ENCODE data around the gene DNM1. TPM values are rescaled to one million over a fixed set of nuclear protein-coding genes. Genes with fewer than 3 reads are reported as not detected.
A peak's percentile ranks its signal among the peaks of the same experiment; 100 is the strongest.

DNM1 gene
- total and polyA plus RNA-seq, 10 of the 15 experiments (the other 5 are each of a cell fraction or from before 2014, with no cell fraction given), result 0.06 to 0.67 (median 0.19) TPM; not detected in 3

GRCh38 chr9:128292009-128292408, 88.8 kb downstream of the DNM1 start:
- no TSS peak for BruUV-seq (replicated peaks)
- no peak overlapping the region for H3K4me2 ChIP-seq (ENCODE audit: control insufficient read depth, insufficient read depth)
- no peaks in the 10 kb centered on the region for H4K20me1 ChIP-seq (ENCODE audit: control insufficient read depth, insufficient read depth)
- in situ Hi-C loops (cut with MboI) (no loop called here), intact Hi-C loops (cut with micrococcal nuclease; ENCODE audit: unreplicated experiment) (no loop called here)
- DNase-seq (ENCODE audit: low read depth, low spot score), result no peak
- no peaks in the 10 kb centered on the region for H3K9me3 ChIP-seq (replicated peaks; ENCODE audit: control insufficient read depth, insufficient read depth, low read length)
- ATAC-seq, result peak; percentile 55
- FAIRE-seq, result no peak
- no peaks in the 10 kb centered on the region for H3K27me3 ChIP-seq (replicated peaks in 1 of 2; ENCODE audit: control insufficient read depth in 2 of 2, insufficient read depth in 2 of 2, low read length in 1 of 2)
- RAD21 ChIA-PET (ENCODE audit: unreplicated experiment), result interaction anchor here (0.6 to 1.1 kb wide), 2 partner anchors 77 to 129 kb away, joined by 4 to 5 read pairs; partner anchors contain the start of gene CERCAM
- no peaks in the 10 kb centered on the region for H3K4me1 ChIP-seq (ENCODE audit: control insufficient read depth, insufficient read depth, low read length)
- no peak overlapping the region for H3K9ac ChIP-seq (ENCODE audit: control insufficient read depth, insufficient read depth, low read length)
- 54% methylated on average over 3 of the region's 3 CpGs for WGBS (ENCODE audit: insufficient coverage, insufficient replicate concordance, low lambda C conversion rate, missing lambda C conversion rate)
- H3K27ac ChIP-seq (ENCODE audit: control insufficient read depth, insufficient read depth), result no peak overlapping the region
- SMC1A ChIA-PET (ENCODE audit: uncharacterized antibody, unreplicated experiment), result interaction anchor here (0.7 to 4.2 kb wide), 4 partner anchors 16 to 49 kb away, joined by 3 to 23 read pairs (median 4); partner anchors contain the start of genes GOLGA2 and SWI5
- no peaks in the 10 kb centered on the region for H3K36me3 ChIP-seq (ENCODE audit: control insufficient read depth in 2 of 2, insufficient read depth in 2 of 2, low read length in 1 of 2)
- H3K4me3 ChIP-seq, result no peak overlapping the region
- H3K79me2 ChIP-seq (ENCODE audit: control insufficient read depth, insufficient read depth, low read length), result no peaks in the 10 kb centered on the region
- no peak overlapping the region for H2AFZ ChIP-seq (ENCODE audit: control insufficient read depth, low read depth, low read length)
- POLR2A ChIA-PET, result interaction anchor here (0.6 kb wide), 1 partner anchor 246 kb away, joined by 6 read pairs; no protein-coding TSS in a partner anchor
- CTCF ChIA-PET, result interaction anchor here (0.7 to 1.8 kb wide), 6 partner anchors 10 to 70 kb away, joined by 3 to 8 read pairs (median 4); no protein-coding TSS in a partner anchor
- 0 out of 2 replicates have a peak, but pooled peaks have one; percentile 22 for TF ChIP-seq IKZF1 (conservative IDR thresholded peaks at IDR 0.05)
- TF ChIP-seq MEF2B (IDR thresholded peaks at IDR 0.05; ENCODE audit: partially characterized antibody, poor library complexity, severe bottlenecking), result peak; percentile 70
- peak; percentile 18; the same call in 1 of the 2 replicates for TF ChIP-seq RUNX3 (IDR thresholded peaks at IDR 0.05; ENCODE audit: low read length)
- peak; percentile 56; the same call in 1 of the 2 replicates for TF ChIP-seq ATF7 (IDR thresholded peaks at IDR 0.05; ENCODE audit: low read depth)
- peak; percentile 69; the same call in 1 of the 2 replicates for TF ChIP-seq MLLT1 (IDR thresholded peaks at IDR 0.05)
- no peak for TF ChIP-seq EED (IDR thresholded peaks at IDR 0.05; ENCODE audit: low read depth)
- TF ChIP-seq DPF2 (IDR thresholded peaks at IDR 0.05), result 0 out of 2 replicates have a peak, but pooled peaks have one; percentile 32
- TF ChIP-seq SPI1 (IDR thresholded peaks at IDR 0.05; ENCODE audit: borderline replicate concordance, insufficient read depth, low read depth, low read length), result peak; percentile 47; the same call in 1 of the 2 replicates
- TF ChIP-seq ZBTB11 (CRISPR knock-in tag; IDR thresholded peaks at IDR 0.05), result no peak
- TF ChIP-seq BCL11A (IDR thresholded peaks at IDR 0.05; ENCODE audit: low read depth, low read length), result peak; percentile 66; the same call in 1 of the 2 replicates
- TF ChIP-seq NBN (IDR thresholded peaks at IDR 0.05), result 0 out of 2 replicates have a peak, but pooled peaks have one; percentile 32
- TF ChIP-seq BHLHE40 (IDR thresholded peaks at IDR 0.05; ENCODE audit: borderline replicate concordance in 1 of 2, low read depth in 2 of 2, low read length in 1 of 2), result 0 out of 4 replicates have a peak, but pooled peaks of 1 of the 2 experiments have one; percentile 25
- TF ChIP-seq MTA2 (IDR thresholded peaks at IDR 0.05; ENCODE audit: low read depth), result peak; percentile 94
- peak; percentile 23; the same call in 1 of the 2 replicates for TF ChIP-seq RAD51 (IDR thresholded peaks at IDR 0.05)
- 0 out of 2 replicates have a peak, but pooled peaks have one; percentile 23 for TF ChIP-seq ZBTB40 (IDR thresholded peaks at IDR 0.05; ENCODE audit: borderline replicate concordance)
